Measurements from ENCODE around the gene BMP7.

GRCh38 chr20:57219071-57219677, 47.3 kb downstream of the BMP7 start:
- TF ChIP-seq EZH2 (IDR thresholded peaks at IDR 0.05; ENCODE audit: borderline replicate concordance, low read length): no peak
- no peak for TF ChIP-seq CTCF (conservative IDR thresholded peaks at IDR 0.05 in 1 of 2, IDR thresholded peaks at IDR 0.05 in 1 of 2; ENCODE audit: extremely low read depth in 1 of 2, insufficient read depth in 1 of 2, low read depth in 1 of 2, low read length in 2 of 2)
